Measurements from ENCODE around the gene HELZ.

HELZ gene

DNA sequence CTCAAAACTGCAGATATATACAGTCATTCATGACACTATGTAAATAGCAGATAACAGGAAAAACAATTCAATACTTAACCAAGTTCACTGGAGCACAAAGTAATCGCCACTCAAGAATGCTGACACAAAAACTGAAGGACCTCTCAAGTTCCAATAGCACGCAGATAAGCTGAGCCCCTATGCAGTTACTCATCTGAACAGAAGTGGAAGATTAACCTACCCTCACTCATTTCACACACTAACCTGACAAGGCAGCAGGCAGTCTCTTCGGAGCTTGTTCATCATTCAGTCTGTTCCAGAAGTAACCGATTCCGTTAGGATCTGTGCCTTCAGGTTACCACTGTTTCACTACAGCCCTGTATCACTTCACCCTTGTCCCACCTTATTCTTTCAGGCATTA lies 6.0 kb downstream of the HELZ start:
- H3K23ac ChIP-seq (ENCODE audit: low read length in 2 of 2): no peak overlapping the region
- no peak overlapping the region for H2BK120ac ChIP-seq (ENCODE audit: low read depth, low read length)
- H2BK15ac ChIP-seq (ENCODE audit: low read depth, poor library complexity, severe bottlenecking): no peak overlapping the region
- no peak overlapping the region for H4K8ac ChIP-seq (ENCODE audit: low read length)
- H3K4ac ChIP-seq (ENCODE audit: low read depth in 1 of 2, low read length in 2 of 2): no peak overlapping the region
- H2AFZ ChIP-seq (ENCODE audit: low read depth, low read length): no peak overlapping the region
- H2BK12ac ChIP-seq (ENCODE audit: low read length in 2 of 2): no peak overlapping the region
- no peak overlapping the region for H3K14ac ChIP-seq (ENCODE audit: low read length in 2 of 2)
- H2AK5ac ChIP-seq (ENCODE audit: low read length, severe bottlenecking): no peak overlapping the region
- peaks cover 18 to 60% of the 10 kb centered on the region in 2 experiments for H3K36me3 ChIP-seq (ENCODE audit: control insufficient read depth in 1 of 2, insufficient read depth in 2 of 2, low read depth in 1 of 2, low read length in 2 of 2)
- WGBS: 81% methylated on average over 5 of the region's 5 CpGs
- H3K27me3 ChIP-seq (ENCODE audit: control insufficient read depth in 1 of 2, insufficient read depth in 1 of 2, low read length in 2 of 2): no peaks in the 10 kb centered on the region
- H3K27ac ChIP-seq (ENCODE audit: low read length, poor library complexity, severe bottlenecking): peak overlapping the region; percentile 94
- H3K18ac ChIP-seq (ENCODE audit: low read depth in 1 of 2, low read length in 2 of 2): peak overlapping the region in 1 of 2 experiments; percentile 21
- H4K91ac ChIP-seq (ENCODE audit: low read length): no peak overlapping the region
- no peak overlapping the region for H2BK5ac ChIP-seq (ENCODE audit: low read depth, low read length, poor library complexity, severe bottlenecking)
- H3K4me3 ChIP-seq (ENCODE audit: insufficient read depth in 1 of 2, low read depth in 1 of 2, low read length in 2 of 2): no peak overlapping the region
- peak overlapping the region; percentile 62 for H3K9ac ChIP-seq (ENCODE audit: low read length)
- H3K9me3 ChIP-seq (ENCODE audit: control insufficient read depth, low read length): no peaks in the 10 kb centered on the region
- DNase-seq: peak; percentile 27
- H3K4me2 ChIP-seq (ENCODE audit: low read length, poor library complexity, severe bottlenecking): peak overlapping the region; percentile 42
- peaks cover 2% of the 10 kb centered on the region for H3K4me1 ChIP-seq (ENCODE audit: control insufficient read depth, insufficient read depth, low read depth, low read length)
- H3K79me1 ChIP-seq (replicated peaks; ENCODE audit: low read length, poor library complexity, severe bottlenecking): peaks cover 6% of the 10 kb centered on the region

DNA sequence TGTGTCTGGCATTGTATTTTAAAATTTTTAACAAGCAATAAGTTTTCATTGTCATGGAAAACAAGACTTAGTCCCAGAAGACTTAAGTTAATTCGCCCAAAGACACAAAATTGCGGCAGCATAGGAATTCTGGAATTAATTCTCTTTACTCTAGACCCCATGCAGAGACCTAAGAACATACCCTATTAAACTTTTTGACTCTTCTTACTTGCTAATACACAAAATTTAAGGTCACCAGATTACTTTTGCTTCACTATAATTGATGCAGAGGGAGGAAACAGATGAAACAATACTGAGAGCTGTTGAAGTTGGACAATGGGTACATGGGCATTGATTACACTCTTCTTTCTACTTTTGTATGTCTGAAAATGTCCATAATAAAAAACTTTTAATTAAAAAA lies 12.6 kb downstream of the HELZ start:
- no peak for DNase-seq
- Histone ChIP-seq H3K14ac (ENCODE audit: low read length in 2 of 2) (no peak overlapping the region), H3K27ac (ENCODE audit: low read length, poor library complexity, severe bottlenecking) (no peak overlapping the region), H3K4me2 (ENCODE audit: low read length, poor library complexity, severe bottlenecking) (no peak overlapping the region), H2BK120ac (ENCODE audit: low read depth, low read length) (no peak overlapping the region), H3K27me3 (ENCODE audit: control insufficient read depth in 1 of 2, insufficient read depth in 1 of 2, low read length in 2 of 2) (no peaks in the 10 kb centered on the region), H4K8ac (ENCODE audit: low read length) (no peak overlapping the region), H3K9me3 (ENCODE audit: control insufficient read depth, low read length) (no peaks in the 10 kb centered on the region), H3K18ac (ENCODE audit: low read depth in 1 of 2, low read length in 2 of 2) (no peak overlapping the region), H3K4ac (ENCODE audit: low read depth in 1 of 2, low read length in 2 of 2) (no peak overlapping the region), H2BK15ac (ENCODE audit: low read depth, poor library complexity, severe bottlenecking) (no peak overlapping the region), H2AK5ac (ENCODE audit: low read length, severe bottlenecking) (no peak overlapping the region), H3K36me3 (ENCODE audit: control insufficient read depth in 1 of 2, insufficient read depth in 2 of 2, low read depth in 1 of 2, low read length in 2 of 2) (peaks cover 28 to 53% of the 10 kb centered on the region in 2 experiments), H3K9ac (ENCODE audit: low read length) (no peak overlapping the region), H3K4me3 (ENCODE audit: insufficient read depth in 1 of 2, low read depth in 1 of 2, low read length in 2 of 2) (no peak overlapping the region), H2AFZ (ENCODE audit: low read depth, low read length) (no peak overlapping the region), H3K79me1 (replicated peaks; ENCODE audit: low read length, poor library complexity, severe bottlenecking) (peaks cover 9% of the 10 kb centered on the region), H2BK12ac (ENCODE audit: low read length in 2 of 2) (no peak overlapping the region), H3K4me1 (ENCODE audit: control insufficient read depth, insufficient read depth, low read depth, low read length) (peaks cover 7% of the 10 kb centered on the region), H2BK5ac (ENCODE audit: low read depth, low read length, poor library complexity, severe bottlenecking) (no peak overlapping the region), H4K91ac (ENCODE audit: low read length) (no peak overlapping the region), H3K23ac (ENCODE audit: low read length in 2 of 2) (no peak overlapping the region)
- WGBS: 70% methylated on average over 2 of the region's 2 CpGs

DNA sequence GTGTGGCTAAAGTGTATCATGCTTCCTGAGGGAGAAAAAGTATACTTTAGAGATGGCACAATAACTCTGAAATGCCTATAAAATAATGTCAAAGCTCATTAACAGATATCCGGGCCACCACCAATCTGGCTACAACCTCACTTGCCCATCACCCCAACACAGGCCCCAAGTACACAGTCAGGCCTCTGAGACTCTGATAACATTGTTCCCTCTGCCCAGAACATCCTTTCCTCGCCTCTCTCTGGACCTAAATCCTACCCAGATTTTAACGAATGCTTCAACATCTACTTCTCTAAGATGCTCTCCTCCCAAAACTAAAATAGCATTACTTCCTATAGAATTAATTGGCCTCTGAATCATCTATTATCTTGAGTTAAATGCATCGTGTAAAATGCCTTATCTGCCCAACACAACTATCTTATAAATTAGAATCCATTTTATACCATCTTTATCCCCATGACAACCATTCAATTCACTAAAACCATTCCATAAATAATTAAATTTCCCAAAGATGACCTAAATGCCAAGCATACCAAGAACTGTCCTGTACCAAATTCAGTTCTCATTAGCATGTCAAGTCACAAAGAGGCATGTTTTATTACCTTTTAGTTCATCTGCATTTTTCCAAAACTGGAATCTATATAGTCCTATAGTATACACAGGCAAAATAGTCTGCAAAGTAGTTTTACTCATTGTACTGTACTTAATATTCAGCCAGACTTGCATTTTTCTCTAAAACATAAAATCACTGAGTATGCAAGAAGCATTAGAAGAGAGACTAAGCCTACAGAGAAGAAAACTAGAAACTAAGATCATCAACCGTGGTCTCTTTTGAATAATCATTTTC lies 15.7 kb downstream of the HELZ start:
- no peaks in the 10 kb centered on the region for H3K9me3 ChIP-seq (ENCODE audit: control insufficient read depth, low read length)
- no peak overlapping the region for H3K9ac ChIP-seq (ENCODE audit: low read length)
- H3K23ac ChIP-seq (ENCODE audit: low read length in 2 of 2): no peak overlapping the region
- H4K91ac ChIP-seq (ENCODE audit: low read length): no peak overlapping the region
- no peak overlapping the region for H2BK15ac ChIP-seq (ENCODE audit: low read depth, poor library complexity, severe bottlenecking)
- H2AFZ ChIP-seq (ENCODE audit: low read depth, low read length): no peak overlapping the region
- no peak overlapping the region for H2BK5ac ChIP-seq (ENCODE audit: low read depth, low read length, poor library complexity, severe bottlenecking)
- peaks cover 12 to 33% of the 10 kb centered on the region in 2 experiments for H3K36me3 ChIP-seq (ENCODE audit: control insufficient read depth in 1 of 2, insufficient read depth in 2 of 2, low read depth in 1 of 2, low read length in 2 of 2)
- H3K4me2 ChIP-seq (ENCODE audit: low read length, poor library complexity, severe bottlenecking): no peak overlapping the region
- H2BK12ac ChIP-seq (ENCODE audit: low read length in 2 of 2): no peak overlapping the region
- H3K14ac ChIP-seq (ENCODE audit: low read length in 2 of 2): no peak overlapping the region
- H3K4me1 ChIP-seq (ENCODE audit: control insufficient read depth, insufficient read depth, low read depth, low read length): peaks cover 5% of the 10 kb centered on the region
- no peak overlapping the region for H2BK120ac ChIP-seq (ENCODE audit: low read depth, low read length)
- no peak overlapping the region for H3K4me3 ChIP-seq (ENCODE audit: insufficient read depth in 1 of 2, low read depth in 1 of 2, low read length in 2 of 2)
- H3K18ac ChIP-seq (ENCODE audit: low read depth in 1 of 2, low read length in 2 of 2): no peak overlapping the region
- H4K8ac ChIP-seq (ENCODE audit: low read length): no peak overlapping the region
- no peak overlapping the region for H3K4ac ChIP-seq (ENCODE audit: low read depth in 1 of 2, low read length in 2 of 2)
- peak overlapping the region; percentile 19 for H2AK5ac ChIP-seq (ENCODE audit: low read length, severe bottlenecking)
- no peak overlapping the region for H3K27ac ChIP-seq (ENCODE audit: low read length, poor library complexity, severe bottlenecking)
- DNase-seq: no peak
- peaks cover 4% of the 10 kb centered on the region for H3K79me1 ChIP-seq (replicated peaks; ENCODE audit: low read length, poor library complexity, severe bottlenecking)
- no peaks in the 10 kb centered on the region for H3K27me3 ChIP-seq (ENCODE audit: control insufficient read depth in 1 of 2, insufficient read depth in 1 of 2, low read length in 2 of 2)
- WGBS: 97% methylated on average over 4 of the region's 5 CpGs

DNA sequence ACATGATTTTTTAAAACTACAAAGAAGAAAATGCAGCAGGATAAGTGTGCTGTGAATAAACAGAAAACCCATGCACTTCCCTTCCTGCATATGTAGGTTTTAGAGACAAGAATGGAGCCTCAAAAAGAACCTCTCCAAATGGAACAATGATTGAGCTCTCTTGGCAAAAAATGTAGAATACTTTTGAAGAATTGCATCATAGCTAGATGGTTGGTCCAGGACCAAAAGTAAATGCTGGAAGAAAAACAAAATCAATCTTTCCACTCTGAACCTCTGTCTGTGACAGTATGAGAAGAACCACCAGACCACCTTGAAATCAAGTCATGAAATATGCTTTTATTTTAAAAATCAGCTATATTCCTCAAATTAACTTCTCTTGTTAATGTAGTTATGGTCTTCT lies 17.5 kb downstream of the HELZ start:
- H3K27me3 ChIP-seq (ENCODE audit: control insufficient read depth in 1 of 2, insufficient read depth in 1 of 2, low read length in 2 of 2): no peaks in the 10 kb centered on the region
- H3K14ac ChIP-seq (ENCODE audit: low read length in 2 of 2): no peak overlapping the region
- peaks cover 11% of the 10 kb centered on the region for H3K79me1 ChIP-seq (replicated peaks; ENCODE audit: low read length, poor library complexity, severe bottlenecking)
- H2BK12ac ChIP-seq (ENCODE audit: low read length in 2 of 2): no peak overlapping the region
- H2AFZ ChIP-seq (ENCODE audit: low read depth, low read length): no peak overlapping the region
- DNase-seq: no peak
- H2BK5ac ChIP-seq (ENCODE audit: low read depth, low read length, poor library complexity, severe bottlenecking): no peak overlapping the region
- H3K36me3 ChIP-seq (ENCODE audit: control insufficient read depth in 1 of 2, insufficient read depth in 2 of 2, low read depth in 1 of 2, low read length in 2 of 2): peaks cover 12 to 25% of the 10 kb centered on the region in 2 experiments
- no peak overlapping the region for H4K8ac ChIP-seq (ENCODE audit: low read length)
- H3K27ac ChIP-seq (ENCODE audit: low read length, poor library complexity, severe bottlenecking): no peak overlapping the region
- no peak overlapping the region for H3K9ac ChIP-seq (ENCODE audit: low read length)
- H3K4ac ChIP-seq (ENCODE audit: low read depth in 1 of 2, low read length in 2 of 2): no peak overlapping the region
- H3K4me3 ChIP-seq (ENCODE audit: insufficient read depth in 1 of 2, low read depth in 1 of 2, low read length in 2 of 2): no peak overlapping the region
- peaks cover 3% of the 10 kb centered on the region for H3K4me1 ChIP-seq (ENCODE audit: control insufficient read depth, insufficient read depth, low read depth, low read length)
- no peaks in the 10 kb centered on the region for H3K9me3 ChIP-seq (ENCODE audit: control insufficient read depth, low read length)
- no peak overlapping the region for H3K23ac ChIP-seq (ENCODE audit: low read length in 2 of 2)
- no peak overlapping the region for H3K4me2 ChIP-seq (ENCODE audit: low read length, poor library complexity, severe bottlenecking)
- no peak overlapping the region for H2AK5ac ChIP-seq (ENCODE audit: low read length, severe bottlenecking)
- no peak overlapping the region for H3K18ac ChIP-seq (ENCODE audit: low read depth in 1 of 2, low read length in 2 of 2)
- H2BK120ac ChIP-seq (ENCODE audit: low read depth, low read length): no peak overlapping the region
- no peak overlapping the region for H4K91ac ChIP-seq (ENCODE audit: low read length)
- no peak overlapping the region for H2BK15ac ChIP-seq (ENCODE audit: low read depth, poor library complexity, severe bottlenecking)

Data from mesenchymal stem cell (in vitro differentiated cells and primary cell).